SW480 (cell line): Measurements from ENCODE around the gene KIFC3.
"Not testable (repeated sequence)": the region's sequence is repeated elsewhere in the genome, so short reads cannot be mapped to it uniquely, and the experiment has no call there.

Source experiments
- DNase-seq: peaks from one replicate; pipeline ENCODE4 v3.0.0-alpha.2; 2016; ENCODE audit warnings: low spot score

KIFC3 gene

GRCh38 chr16:57786632-57787518, 15.4 kb downstream of the KIFC3 start:
- no peak for DNase-seq

- no peak for DNase-seq
These were observed 16.4 kb downstream of the KIFC3 start for GRCh38 chr16:57785924-57786323.

- DNase-seq, result no peak
These were observed 16.9 kb downstream of the KIFC3 start for GRCh38 chr16:57785385-57785784.

- DNase-seq, result no peak
These were observed 18.0 kb downstream of the KIFC3 start for GRCh38 chr16:57784334-57784733.

GRCh38 chr16:57783883-57784282, 18.4 kb downstream of the KIFC3 start:
- DNase-seq, result no peak

GRCh38 chr16:57783116-57783515, 19.2 kb downstream of the KIFC3 start:
- DNase-seq, result no peak

GRCh38 chr16:57782607-57783055, 19.7 kb downstream of the KIFC3 start:
- DNase-seq, result not testable (repeated sequence)

GRCh38 chr16:57781741-57782606, 20.3 kb downstream of the KIFC3 start:
- no peak for DNase-seq

- DNase-seq, result no peak
These were observed 20.9 kb downstream of the KIFC3 start for GRCh38 chr16:57781349-57781740.

GRCh38 chr16:57779836-57780235, 22.5 kb downstream of the KIFC3 start:
- not testable (repeated sequence) for DNase-seq

- no peak for DNase-seq
These were observed 23.6 kb downstream of the KIFC3 start for GRCh38 chr16:57778658-57779057.

- DNase-seq, result no peak
These were observed 26.4 kb downstream of the KIFC3 start for GRCh38 chr16:57775661-57776469.

- DNase-seq, result no peak
These were observed 27.5 kb downstream of the KIFC3 start for GRCh38 chr16:57774705-57775285.

- DNase-seq, result no peak
These were observed 28.5 kb downstream of the KIFC3 start for GRCh38 chr16:57773655-57774295.

GRCh38 chr16:57773019-57773418, 29.3 kb downstream of the KIFC3 start:
- DNase-seq, result no peak

GRCh38 chr16:57771141-57771785, 31.0 kb downstream of the KIFC3 start:
- DNase-seq, result no peak

GRCh38 chr16:57770361-57770760, 31.9 kb downstream of the KIFC3 start:
- DNase-seq, result no peak

- DNase-seq, result no peak
These were observed 32.6 kb downstream of the KIFC3 start for GRCh38 chr16:57769541-57770145.

GRCh38 chr16:57766714-57767348, 35.5 kb downstream of the KIFC3 start:
- DNase-seq, result no peak
